Testis (tissue), 3 donors: ENCODE measurements around the gene IRF7. TPM values are rescaled to one million over a fixed set of nuclear protein-coding genes. Genes with fewer than 3 reads are reported as not detected.

Experiments
- DNase-seq: peaks from one replicate; pipeline ENCODE4 v3.0.0-alpha.2; 2019
- H3K27ac ChIP-seq, 2 donors: fragments of 200-600 bp; sonication (generic); one replicate each; pipeline ENCODE4 v1.5.1; 2019
- H3K27me3 ChIP-seq: fragments of 200-600 bp; sonication (generic); one replicate; pipeline ENCODE4 v1.5.1; 2019
- H3K36me3 ChIP-seq: fragments of 200-600 bp; sonication (generic); one replicate; pipeline ENCODE4 v1.5.1; 2017; ENCODE audit warnings: low read depth; ENCODE audit errors: missing control alignments
- H3K4me1 ChIP-seq: fragments of 200-600 bp; sonication (generic); one replicate; pipeline ENCODE4 v1.5.1; 2019
- H3K4me3 ChIP-seq, 2 donors: fragments of 200-600 bp; sonication (generic); one replicate each; pipeline ENCODE4 v1.5.1; 2017 to 2019
- H3K9me3 ChIP-seq: fragments of 200-600 bp; sonication (generic); one replicate; pipeline ENCODE4 v1.5.1; 2017
- POLR2A ChIP-seq: fragments of 450-650 bp; IDR thresholded peaks from one replicate; pipeline ENCODE4 v1.6.1; 2017; ENCODE audit warnings: antibody characterized with exemption, mild to moderate bottlenecking, moderate library complexity
- WGBS, 2 donors: methylation state at CpG; one replicate each; pipeline ENCODE4 v1.1.5; 2018; 5-methylcytosine and 5-hydroxymethylcytosine counted together
- intact Hi-C: fragments of 100-400 bp; cut with DNase I; formaldehyde crosslinking; loops from one replicate; pipeline ENCODE4 v1.15.1; 2023; ENCODE audit warnings: low total_unique reads
- polyA plus RNA-seq: library from polyadenylated mRNA; stranded (reverse); fragments of 350-450 nt; fragmentation: Illumina TruSeq; extraction: RNeasy Lipid Tissue Mini Kit (QIAGEN cat#74804); gene quantifications from one replicate; pipeline ENCODE4 v1.2.3, GENCODE V29; 2014; ENCODE audit warnings: low read depth, low replicate concordance; ENCODE audit not compliant: insufficient read depth
- total RNA-seq, 2 donors: library from RNA; depleted of rRNA; stranded (reverse); fragments of >200 nt; gene quantifications; one replicate each; pipeline ENCODE4 v1.2.3, GENCODE V29; 2016
- TF ChIP-seq, protein P1 (sequence below), 3 experiments: fragments of 450-650 bp in 2 of 3; fragments of 200-600 bp in 1 of 3; sonication (generic) in 1 of 3; IDR thresholded peaks; one replicate each; pipeline ENCODE4 v1.5.1; 2016 to 2019; ENCODE audit warnings: antibody characterized with exemption in 3 of 3, mild to moderate bottlenecking in 2 of 3, moderate library complexity in 1 of 3

Gene IRF7
- total and polyA plus RNA-seq, 3 donors from 2014 or later: 9.9 to 30.1 (median 13.0) TPM

DNA sequence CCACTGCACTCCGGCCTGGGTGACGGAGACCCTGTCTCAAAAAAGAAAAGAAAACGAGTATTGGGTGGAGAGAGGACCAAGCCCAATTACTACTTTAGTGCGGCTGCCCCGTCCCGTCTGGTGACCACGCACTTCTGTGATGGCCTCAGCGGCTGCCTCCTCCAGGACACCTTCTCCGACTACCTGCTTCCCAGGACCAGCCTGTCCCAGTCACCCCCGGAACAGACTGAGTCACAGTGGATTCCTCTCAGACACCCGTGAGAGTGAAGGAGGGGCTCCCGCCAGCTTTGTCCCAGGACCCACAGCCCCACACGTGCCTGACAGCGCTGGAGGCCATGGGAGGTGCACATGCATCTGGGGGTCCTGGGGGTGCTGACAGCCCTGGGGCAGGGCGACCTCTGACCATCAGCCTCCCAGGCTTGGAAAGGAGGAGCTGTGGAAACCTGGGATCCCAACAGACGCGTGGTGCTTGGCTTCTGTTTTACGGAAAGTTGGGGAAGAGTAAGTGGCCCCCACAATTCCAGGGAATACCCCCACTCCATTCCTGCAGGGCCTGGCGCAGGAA, 26.1 kb upstream of the IRF7 start:
- no peak overlapping the region for H3K27ac ChIP-seq
- H3K4me1 ChIP-seq: no peaks in the 10 kb centered on the region
- TF ChIP-seq, protein P1, sequence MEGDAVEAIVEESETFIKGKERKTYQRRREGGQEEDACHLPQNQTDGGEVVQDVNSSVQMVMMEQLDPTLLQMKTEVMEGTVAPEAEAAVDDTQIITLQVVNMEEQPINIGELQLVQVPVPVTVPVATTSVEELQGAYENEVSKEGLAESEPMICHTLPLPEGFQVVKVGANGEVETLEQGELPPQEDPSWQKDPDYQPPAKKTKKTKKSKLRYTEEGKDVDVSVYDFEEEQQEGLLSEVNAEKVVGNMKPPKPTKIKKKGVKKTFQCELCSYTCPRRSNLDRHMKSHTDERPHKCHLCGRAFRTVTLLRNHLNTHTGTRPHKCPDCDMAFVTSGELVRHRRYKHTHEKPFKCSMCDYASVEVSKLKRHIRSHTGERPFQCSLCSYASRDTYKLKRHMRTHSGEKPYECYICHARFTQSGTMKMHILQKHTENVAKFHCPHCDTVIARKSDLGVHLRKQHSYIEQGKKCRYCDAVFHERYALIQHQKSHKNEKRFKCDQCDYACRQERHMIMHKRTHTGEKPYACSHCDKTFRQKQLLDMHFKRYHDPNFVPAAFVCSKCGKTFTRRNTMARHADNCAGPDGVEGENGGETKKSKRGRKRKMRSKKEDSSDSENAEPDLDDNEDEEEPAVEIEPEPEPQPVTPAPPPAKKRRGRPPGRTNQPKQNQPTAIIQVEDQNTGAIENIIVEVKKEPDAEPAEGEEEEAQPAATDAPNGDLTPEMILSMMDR (IDR thresholded peaks at IDR 0.05): no peak
- TF ChIP-seq POLR2A: no peak
- H3K27me3 ChIP-seq: no peaks in the 10 kb centered on the region
- DNase-seq: no peak
- no peaks in the 10 kb centered on the region for H3K9me3 ChIP-seq
- H3K4me3 ChIP-seq: no peak overlapping the region
- intact Hi-C loops: no loop called here
- H3K36me3 ChIP-seq: no peaks in the 10 kb centered on the region
- WGBS, 2 donors: 88 to 89% methylated on average over 13 to 19 of the region's 19 CpGs

DNA sequence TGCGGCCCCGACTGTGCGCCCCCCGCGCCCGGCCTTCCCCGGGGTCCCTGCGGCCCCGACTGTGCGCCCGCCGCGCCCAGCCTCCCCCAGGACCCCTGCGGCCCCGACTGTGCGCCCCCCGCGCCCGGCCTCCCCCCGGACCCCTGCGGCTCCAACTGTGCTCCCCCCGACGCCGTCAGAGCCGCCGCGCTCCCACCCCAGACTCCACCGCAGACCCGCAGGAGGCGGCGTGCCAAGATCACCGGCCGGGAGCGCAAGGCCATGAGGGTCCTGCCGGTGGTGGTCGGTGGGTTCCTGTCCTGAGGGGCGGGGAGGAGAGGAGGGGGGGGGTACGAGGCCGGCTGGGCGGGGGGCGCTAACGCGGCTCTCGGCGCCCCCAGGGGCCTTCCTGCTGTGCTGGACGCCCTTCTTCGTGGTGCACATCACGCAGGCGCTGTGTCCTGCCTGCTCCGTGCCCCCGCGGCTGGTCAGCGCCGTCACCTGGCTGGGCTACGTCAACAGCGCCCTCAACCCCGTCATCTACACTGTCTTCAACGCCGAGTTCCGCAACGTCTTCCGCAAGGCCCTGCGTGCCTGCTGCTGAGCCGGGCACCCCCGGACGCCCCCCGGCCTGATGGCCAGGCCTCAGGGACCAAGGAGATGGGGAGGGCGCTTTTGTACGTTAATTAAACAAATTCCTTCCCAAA, 24.4 kb upstream of the IRF7 start:
- Histone ChIP-seq H3K27ac (no peak overlapping the region), H3K4me3 (no peak overlapping the region), H3K9me3 (no peaks in the 10 kb centered on the region), H3K27me3 (no peaks in the 10 kb centered on the region), H3K36me3 (no peaks in the 10 kb centered on the region), H3K4me1 (no peaks in the 10 kb centered on the region)
- intact Hi-C loops: no loop called here
- no peak for TF ChIP-seq POLR2A
- TF ChIP-seq, protein P1 (IDR thresholded peaks at IDR 0.05): no peak
- DNase-seq: no peak
- WGBS, 2 donors: 60 to 76% methylated on average over 10 to 37 of the region's 69 CpGs

DNA sequence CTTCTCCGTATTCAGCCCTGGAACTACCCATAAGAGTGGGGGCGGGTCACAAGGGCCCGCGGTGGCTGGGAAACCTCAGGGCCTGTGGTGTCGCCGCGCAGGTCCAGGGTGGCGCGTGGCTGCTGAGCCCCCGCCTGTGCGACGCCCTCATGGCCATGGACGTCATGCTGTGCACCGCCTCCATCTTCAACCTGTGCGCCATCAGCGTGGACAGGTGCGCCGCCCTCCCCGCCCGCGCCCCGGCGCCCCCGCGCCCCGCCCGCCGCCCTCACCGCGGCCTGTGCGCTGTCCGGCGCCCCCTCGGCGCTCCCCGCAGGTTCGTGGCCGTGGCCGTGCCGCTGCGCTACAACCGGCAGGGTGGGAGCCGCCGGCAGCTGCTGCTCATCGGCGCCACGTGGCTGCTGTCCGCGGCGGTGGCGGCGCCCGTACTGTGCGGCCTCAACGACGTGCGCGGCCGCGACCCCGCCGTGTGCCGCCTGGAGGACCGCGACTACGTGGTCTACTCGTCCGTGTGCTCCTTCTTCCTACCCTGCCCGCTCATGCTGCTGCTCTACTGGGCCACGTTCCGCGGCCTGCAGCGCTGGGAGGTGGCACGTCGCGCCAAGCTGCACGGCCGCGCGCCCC, 23.7 kb upstream of the IRF7 start:
- 61% methylated on average over 69 of the region's 80 CpGs; no CpG with 5 or more reads in 1 of the 2 donors for WGBS, 2 donors
- H3K27ac ChIP-seq: no peak overlapping the region
- no peak for DNase-seq
- TF ChIP-seq POLR2A: no peak
- H3K9me3 ChIP-seq: no peaks in the 10 kb centered on the region
- no peaks in the 10 kb centered on the region for H3K27me3 ChIP-seq
- intact Hi-C loops: no loop called here
- H3K4me1 ChIP-seq: no peaks in the 10 kb centered on the region
- H3K36me3 ChIP-seq: no peaks in the 10 kb centered on the region
- H3K4me3 ChIP-seq: no peak overlapping the region

DNA sequence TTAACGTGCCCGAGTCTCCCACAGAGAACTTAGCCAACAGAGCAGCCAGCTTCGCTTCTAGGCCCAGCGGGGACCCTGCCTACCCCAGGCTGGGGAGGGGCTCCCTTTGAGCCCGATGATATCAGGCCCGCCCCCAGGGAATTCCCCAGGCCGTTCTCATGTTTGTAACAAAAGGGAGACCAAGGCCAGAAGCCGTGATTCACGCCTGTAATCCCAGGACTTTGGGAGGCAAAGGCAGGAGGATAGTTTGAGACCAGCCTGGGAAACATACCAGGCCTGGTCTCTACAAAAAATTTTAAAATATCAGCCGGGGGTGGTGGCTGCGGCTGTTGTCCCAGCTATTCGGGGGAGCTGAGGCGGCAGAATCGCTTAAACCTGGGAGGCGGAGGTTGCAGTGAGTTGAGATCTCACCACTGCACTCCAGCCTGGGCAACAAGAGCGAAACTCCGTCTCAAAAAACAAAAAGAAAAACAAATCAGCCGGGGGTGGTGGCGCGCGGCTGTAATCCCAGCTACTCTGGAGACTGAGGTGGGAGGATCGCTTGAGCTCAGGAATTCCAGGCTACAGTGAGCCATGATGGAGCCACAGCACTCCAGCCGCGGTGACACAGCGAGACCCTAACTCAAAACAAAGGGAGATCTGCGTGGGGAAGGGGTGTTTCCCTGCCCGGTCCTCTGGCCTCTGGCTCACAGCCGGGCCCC, 23.0 kb upstream of the IRF7 start:
- Histone ChIP-seq H3K36me3 (no peaks in the 10 kb centered on the region), H3K4me1 (no peaks in the 10 kb centered on the region), H3K4me3 (no peak overlapping the region), H3K9me3 (no peaks in the 10 kb centered on the region), H3K27me3 (no peaks in the 10 kb centered on the region), H3K27ac (no peak overlapping the region)
- TF ChIP-seq, protein P1 (IDR thresholded peaks at IDR 0.05): no peak
- no peak for TF ChIP-seq POLR2A
- 45 to 56% methylated on average over 25 to 28 of the region's 28 CpGs for WGBS, 2 donors
- intact Hi-C loops: no loop called here
- DNase-seq: no peak
